A673 (cell line): ENCODE data around the gene SLC25A45. TPM values are rescaled to one million over a fixed set of nuclear protein-coding genes. Genes with fewer than 3 reads are reported as not detected.

Source experiments
- BruUV-seq: library from RNA; stranded (reverse); fragments of 400-500 nt; replicated peaks from 2 replicates; lab custom pipeline; 2021; lab: Mats Ljungman, UMichigan
- CTCF ChIA-PET: fragments of 300-600 bp; sonication (Branson Sonifier 250); formaldehyde crosslinking; loops from one replicate; lab custom pipeline; 2022; ENCODE audit warnings: antibody characterized with exemption; lab: Charles Lee
- POLR2A ChIA-PET: fragments of 300-600 bp; sonication (Branson Sonifier 250); formaldehyde crosslinking; loops from one replicate; lab custom pipeline; 2022; ENCODE audit warnings: antibody characterized with exemption; ENCODE audit not compliant: low non-redundant PET; lab: Charles Lee
- DNase-seq: peaks from one replicate; pipeline ENCODE4 v3.0.0-alpha.2; 2015; ENCODE audit warnings: low spot score
- H3K27ac ChIP-seq: fragments of 200-600 bp; sonication (generic); 2 replicates; pipeline ENCODE4 v1.5.1; 2016; ENCODE audit warnings: mixed run types, low read depth, mild to moderate bottlenecking, mixed read lengths, antibody characterized with exemption, low read length; ENCODE audit not compliant: poor library complexity, severe bottlenecking
- H3K27me3 ChIP-seq: fragments of 200-600 bp; sonication (generic); replicated peaks from 2 replicates; pipeline ENCODE4 v1.6.1; 2017; ENCODE audit warnings: mixed run types, low read depth, mild to moderate bottlenecking, mixed read lengths, antibody characterized with exemption, low read length; ENCODE audit not compliant: insufficient read depth, poor library complexity
- H3K36me3 ChIP-seq: fragments of 200-600 bp; sonication (generic); 2 replicates; pipeline ENCODE4 v1.6.1; 2016; ENCODE audit warnings: mixed run types, mild to moderate bottlenecking, mixed read lengths, antibody characterized with exemption, low read length; ENCODE audit not compliant: insufficient read depth, poor library complexity, severe bottlenecking
- H3K4me1 ChIP-seq: fragments of 200-600 bp; sonication (generic); 2 replicates; pipeline ENCODE4 v1.6.1; 2017; ENCODE audit warnings: mixed run types, mild to moderate bottlenecking, mixed read lengths, antibody characterized with exemption, low read length; ENCODE audit not compliant: insufficient read depth, poor library complexity, severe bottlenecking
- H3K4me3 ChIP-seq: fragments of 200-600 bp; sonication (generic); 2 replicates; pipeline ENCODE4 v1.5.1; 2016; ENCODE audit warnings: low read depth, mixed run types, mild to moderate bottlenecking, mixed read lengths, low read length; ENCODE audit not compliant: poor library complexity, severe bottlenecking
- H3K9me3 ChIP-seq: fragments of 200-600 bp; sonication (generic); 2 replicates; pipeline ENCODE4 v1.6.1; 2016; ENCODE audit warnings: mixed run types, low read depth, mild to moderate bottlenecking, mixed read lengths, antibody characterized with exemption, low read length; ENCODE audit not compliant: poor library complexity, severe bottlenecking
- EZH2 ChIP-seq: fragments of 200-600 bp; sonication (generic); IDR thresholded peaks from 2 replicates; pipeline ENCODE4 v1.6.1; 2017; ENCODE audit warnings: borderline replicate concordance, low read depth, mild to moderate bottlenecking, mixed read lengths, antibody characterized with exemption, low read length; ENCODE audit not compliant: poor library complexity, severe bottlenecking
- intact Hi-C: fragments of 100-400 bp; cut with micrococcal nuclease; formaldehyde crosslinking; loops from one replicate; pipeline ENCODE4 v1.10.0; 2022; ENCODE audit not compliant: unreplicated experiment
- total RNA-seq: library from RNA; stranded (reverse); gene quantifications from 2 replicates; pipeline ENCODE4 v1.2.3, GENCODE V29; 2021
- TF ChIP-seq, protein P1 (sequence below): fragments of 300-800, 200-600 bp; sonication (generic); conservative IDR thresholded peaks from 2 replicates; pipeline ENCODE4 v1.5.1; 2017; ENCODE audit warnings: low read depth, mild to moderate bottlenecking, antibody characterized with exemption, low read length, moderate library complexity, mixed read lengths

SLC25A45 gene
- total RNA-seq, 1 experiment from 2014 or later = 5.3 TPM

DNA sequence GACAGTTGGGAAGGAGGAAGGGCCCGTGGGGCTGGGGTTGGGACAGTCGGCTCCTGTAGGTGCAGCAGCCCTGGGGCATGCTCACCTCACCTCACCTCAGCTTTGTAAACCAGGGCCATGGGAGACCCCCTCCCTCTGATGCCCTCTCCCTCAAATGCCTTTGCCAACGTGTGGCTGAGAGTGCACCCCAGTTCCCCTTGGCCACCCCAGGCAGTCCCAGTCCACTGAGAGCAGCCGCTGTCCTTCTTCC lies 35.9 kb upstream of the SLC25A45 start:
- Histone ChIP-seq H3K27me3 (no peaks in the 10 kb centered on the region), H3K9me3 (no peaks in the 10 kb centered on the region), H3K4me3 (peak overlapping the region; percentile 9), H3K27ac (peak overlapping the region; percentile 100), H3K36me3 (no peaks in the 10 kb centered on the region), H3K4me1 (peaks cover 69% of the 10 kb centered on the region)
- ChIA-PET POLR2A (interaction anchor here (1.7 kb wide), 1 partner anchor 81 kb away, joined by 17 read pairs; the partner anchor contains the start of gene MALAT1), CTCF (interaction anchor here (0.6 to 4.1 kb wide), 2 partner anchors 90 to 91 kb away, joined by 4 to 92 read pairs; no protein-coding TSS in a partner anchor)
- intact Hi-C loops = loop anchor here (2.0 to 5.0 kb wide), 2 partner anchors 36 to 84 kb away; partner anchors contain the start of gene SLC25A45
- no peak for TF ChIP-seq EZH2
- TF ChIP-seq, protein P1, sequence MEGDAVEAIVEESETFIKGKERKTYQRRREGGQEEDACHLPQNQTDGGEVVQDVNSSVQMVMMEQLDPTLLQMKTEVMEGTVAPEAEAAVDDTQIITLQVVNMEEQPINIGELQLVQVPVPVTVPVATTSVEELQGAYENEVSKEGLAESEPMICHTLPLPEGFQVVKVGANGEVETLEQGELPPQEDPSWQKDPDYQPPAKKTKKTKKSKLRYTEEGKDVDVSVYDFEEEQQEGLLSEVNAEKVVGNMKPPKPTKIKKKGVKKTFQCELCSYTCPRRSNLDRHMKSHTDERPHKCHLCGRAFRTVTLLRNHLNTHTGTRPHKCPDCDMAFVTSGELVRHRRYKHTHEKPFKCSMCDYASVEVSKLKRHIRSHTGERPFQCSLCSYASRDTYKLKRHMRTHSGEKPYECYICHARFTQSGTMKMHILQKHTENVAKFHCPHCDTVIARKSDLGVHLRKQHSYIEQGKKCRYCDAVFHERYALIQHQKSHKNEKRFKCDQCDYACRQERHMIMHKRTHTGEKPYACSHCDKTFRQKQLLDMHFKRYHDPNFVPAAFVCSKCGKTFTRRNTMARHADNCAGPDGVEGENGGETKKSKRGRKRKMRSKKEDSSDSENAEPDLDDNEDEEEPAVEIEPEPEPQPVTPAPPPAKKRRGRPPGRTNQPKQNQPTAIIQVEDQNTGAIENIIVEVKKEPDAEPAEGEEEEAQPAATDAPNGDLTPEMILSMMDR = no peak
- BruUV-seq = no TSS peak
- no peak for DNase-seq

DNA sequence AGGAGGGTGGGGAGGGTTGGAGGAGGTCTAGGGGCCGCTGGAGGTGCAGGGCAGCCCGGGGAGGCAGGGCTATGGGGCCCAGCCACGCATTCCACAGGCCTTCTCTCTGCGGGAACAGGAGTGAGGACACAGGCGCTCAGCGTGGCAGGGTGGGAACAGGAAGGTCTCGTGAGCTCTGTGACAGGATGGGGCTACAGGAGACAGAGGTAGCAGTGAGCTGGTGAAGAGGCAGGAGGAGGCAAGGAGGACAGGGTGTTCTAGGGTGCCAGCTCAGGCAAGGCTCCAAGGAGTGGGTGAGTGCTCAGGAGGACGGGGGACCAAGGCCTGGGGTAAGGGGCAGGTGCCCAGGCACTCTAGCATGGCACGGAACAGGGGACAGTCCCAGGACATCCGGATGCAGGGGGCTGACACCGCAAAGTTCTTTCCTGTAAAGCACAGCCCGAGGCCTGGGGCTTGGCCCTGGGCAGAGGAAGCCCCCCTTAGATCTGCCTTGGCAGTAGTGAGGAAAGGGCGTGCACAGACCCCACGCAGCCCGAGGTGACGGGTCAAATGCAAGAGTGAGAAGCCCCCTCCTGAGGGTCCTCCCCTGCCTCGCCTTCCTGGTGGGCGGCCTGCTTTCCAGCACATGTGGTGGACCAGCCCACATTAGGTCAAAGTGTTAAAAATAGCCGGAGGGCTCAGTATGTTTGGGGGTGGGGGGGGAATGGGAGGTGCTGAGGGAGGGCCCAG lies 35.4 kb upstream of the SLC25A45 start:
- Histone ChIP-seq H3K27me3 (no peaks in the 10 kb centered on the region), H3K4me3 (no peak overlapping the region), H3K27ac (peak overlapping the region; percentile 100), H3K4me1 (peaks cover 69% of the 10 kb centered on the region), H3K9me3 (no peaks in the 10 kb centered on the region), H3K36me3 (no peaks in the 10 kb centered on the region)
- TF ChIP-seq, protein P1 = no peak
- ChIA-PET CTCF (interaction anchor here (0.6 to 4.1 kb wide), 3 partner anchors 27 to 155 kb away, joined by 4 to 92 read pairs (median 5); partner anchors contain the start of gene FAM89B), POLR2A (interaction anchor here (0.5 to 1.2 kb wide), 2 partner anchors 19 to 81 kb away, joined by 5 to 11 read pairs; partner anchors contain the start of gene MALAT1)
- intact Hi-C loops = loop anchor here (2.0 to 5.0 kb wide), 2 partner anchors 36 to 85 kb away; partner anchors contain the start of gene SLC25A45
- peak; percentile 44 for DNase-seq
- BruUV-seq = no TSS peak

DNA sequence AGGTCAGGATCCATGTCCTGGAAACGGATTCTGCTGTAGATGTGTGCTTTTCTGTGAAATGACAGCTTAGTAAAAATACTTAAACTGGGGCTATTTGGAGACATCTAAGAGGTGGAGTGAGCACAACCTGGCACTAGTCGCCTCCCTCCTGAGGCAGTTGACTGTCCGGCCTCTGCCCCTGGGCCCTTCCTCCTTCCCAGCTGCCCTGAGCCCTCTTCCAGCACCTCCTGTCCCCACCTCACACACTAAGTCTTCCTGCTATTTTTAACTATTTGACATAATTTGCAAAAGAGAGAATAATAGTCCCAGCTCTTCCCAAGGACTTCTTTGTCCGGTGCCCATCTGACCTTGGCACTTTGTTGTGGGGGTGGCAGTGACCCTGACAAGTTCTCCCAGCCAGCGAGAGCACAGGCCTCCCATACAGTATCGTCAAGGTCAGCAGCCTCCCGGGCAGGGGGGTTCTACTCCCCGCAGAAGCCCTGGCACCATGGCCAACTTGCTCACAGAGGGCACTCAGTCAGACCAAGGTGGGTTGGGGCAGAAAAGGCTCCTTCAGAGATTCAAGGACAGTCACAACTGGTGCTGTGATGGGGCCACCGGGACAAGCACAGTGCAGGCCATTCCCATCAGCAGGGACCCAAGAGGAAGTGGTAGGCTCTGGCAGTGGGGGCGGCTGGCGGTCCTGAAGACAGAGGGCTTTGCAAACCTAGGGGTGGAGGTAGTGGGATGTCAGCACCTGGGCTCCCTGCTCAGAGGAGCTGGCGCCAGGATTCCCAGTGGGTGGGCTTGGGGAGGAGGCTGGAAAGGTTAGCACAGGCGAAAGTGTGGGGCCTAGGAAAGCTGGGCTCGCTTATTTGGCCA lies 34.6 kb upstream of the SLC25A45 start:
- no peaks in the 10 kb centered on the region for H3K27me3 ChIP-seq
- ChIA-PET POLR2A (interaction anchor here (1.0 to 1.2 kb wide), 3 partner anchors 8 to 82 kb away, joined by 3 to 6 read pairs (median 5); partner anchors contain the start of gene MALAT1), CTCF (interaction anchor here (1.0 to 4.1 kb wide), 5 partner anchors 16 to 92 kb away, joined by 3 to 92 read pairs (median 5); no protein-coding TSS in a partner anchor)
- no peak for DNase-seq
- no peak for TF ChIP-seq EZH2
- TF ChIP-seq, protein P1 = no peak
- H3K4me1 ChIP-seq = peaks cover 61% of the 10 kb centered on the region
- peak overlapping the region; percentile 22 for H3K4me3 ChIP-seq
- peaks cover 2% of the 10 kb centered on the region for H3K36me3 ChIP-seq
- no TSS peak for BruUV-seq
- intact Hi-C loops = loop anchor here (1.0 to 5.0 kb wide), 3 partner anchors 16 to 93 kb away; partner anchors contain the start of gene SLC25A45
- no peaks in the 10 kb centered on the region for H3K9me3 ChIP-seq
- peak overlapping the region; percentile 100 for H3K27ac ChIP-seq
